Fibroblast of villous mesenchyme (primary cell): ENCODE results near the gene PIAS1. TPM values are rescaled to one million over a fixed set of nuclear protein-coding genes. Genes with fewer than 3 reads are reported as not detected.

Source experiments
- DNase-seq: peaks from one replicate; pipeline ENCODE4 v3.0.0-alpha.2; 2010; ENCODE audit warnings: low read depth
- H3K4me3 ChIP-seq: 2 replicates; pipeline ENCODE4 v1.5.1; 2011; ENCODE audit warnings: low read depth, mild to moderate bottlenecking, low read length
- CTCF ChIP-seq: IDR thresholded peaks from 2 replicates; pipeline ENCODE4 v1.5.1; 2012; ENCODE audit warnings: low read depth, mild to moderate bottlenecking, low read length; ENCODE audit not compliant: insufficient read depth
- total RNA-seq: library from RNA; depleted of rRNA; stranded (reverse); fragments of >200 nt; gene quantifications from 2 replicates; pipeline ENCODE4 v1.2.3, GENCODE V29; 2012

Gene PIAS1
- total RNA-seq, 1 donor: 28.9 TPM

GRCh38 chr15:68018797-68019444 lies 35.2 kb upstream of the PIAS1 start:
- no peak for TF ChIP-seq CTCF
- DNase-seq: no peak

GRCh38 chr15:68019814-68020525 lies 34.1 kb upstream of the PIAS1 start:
- no peak overlapping the region for H3K4me3 ChIP-seq
- DNase-seq: no peak
- no peak for TF ChIP-seq CTCF

More at GRCh38 chr15:68018797-68019444, 35.2 kb upstream of the PIAS1 start:
- H3K4me3 ChIP-seq: no peak overlapping the region

- no peak for TF ChIP-seq CTCF
- no peak overlapping the region for H3K4me3 ChIP-seq
- DNase-seq: no peak
Observed at GRCh38 chr15:68020685-68021084, 33.4 kb upstream of the PIAS1 start.

- no peak overlapping the region for H3K4me3 ChIP-seq
- DNase-seq: no peak
- TF ChIP-seq CTCF: no peak
Observed at GRCh38 chr15:68022061-68022460, 32.1 kb upstream of the PIAS1 start.

- no peak for DNase-seq
- no peak for TF ChIP-seq CTCF
- H3K4me3 ChIP-seq: no peak overlapping the region
Observed at GRCh38 chr15:68023307-68024101, 30.6 kb upstream of the PIAS1 start.

- H3K4me3 ChIP-seq: no peak overlapping the region
- peak; percentile 56 for DNase-seq
- TF ChIP-seq CTCF: no peak
Observed at GRCh38 chr15:68025835-68026424, 28.2 kb upstream of the PIAS1 start.
